Measurements from ENCODE around the gene SP3. TPM values are rescaled to one million over a fixed set of nuclear protein-coding genes. Genes with fewer than 3 reads are reported as not detected.

SP3 gene
- total RNA-seq, 4 donors from 2014 or later, result 69.7 to 94.3 (median 87.6) TPM

- Histone ChIP-seq H3K27ac (no peak overlapping the region), H3K4me3 (no peak overlapping the region), H3K36me3 (peaks cover 5 to 50% of the 10 kb centered on the region in 2 donors), H3K27me3 (no peaks in the 10 kb centered on the region), H3K9me3 (no peaks in the 10 kb centered on the region), H3K4me1 (no peaks in the 10 kb centered on the region)
- no peak for TF ChIP-seq EP300 (IDR thresholded peaks at IDR 0.05)
- no peak for TF ChIP-seq CTCF (IDR thresholded peaks at IDR 0.05)
- no peak for TF ChIP-seq POLR2AphosphoS5 (IDR thresholded peaks at IDR 0.05)
- TF ChIP-seq POLR2A (IDR thresholded peaks at IDR 0.05), result no peak
- 77 to 90% methylated on average over 4 to 8 of the region's 13 CpGs for WGBS, 2 donors (ENCODE audit: low coverage in 1 of 2)
- ATAC-seq, result no peak
Observed at GRCh38 chr2:173903601-173904394, 61.4 kb downstream of the SP3 start.

- TF ChIP-seq CTCF (IDR thresholded peaks at IDR 0.05) (no peak), EP300 (IDR thresholded peaks at IDR 0.05) (no peak), POLR2A (IDR thresholded peaks at IDR 0.05) (no peak), POLR2AphosphoS5 (IDR thresholded peaks at IDR 0.05) (no peak)
- no peaks in the 10 kb centered on the region for H3K4me1 ChIP-seq
- 92 to 94% methylated on average over 2 to 12 of the region's 12 CpGs for WGBS, 2 donors (ENCODE audit: low coverage in 1 of 2)
Observed at GRCh38 chr2:173898996-173899395, 66.2 kb downstream of the SP3 start.

GRCh38 chr2:173898178-173898668 is 67.0 kb downstream of the SP3 start:
- no peaks in the 10 kb centered on the region for H3K36me3 ChIP-seq
- no peaks in the 10 kb centered on the region for H3K9me3 ChIP-seq
- H3K4me3 ChIP-seq, result no peak overlapping the region
- 56 to 60% methylated on average over 2 to 5 of the region's 5 CpGs for WGBS, 2 donors (ENCODE audit: low coverage in 1 of 2)
- H3K27me3 ChIP-seq, result no peaks in the 10 kb centered on the region
- ATAC-seq, result peak; percentile 36
- no peak overlapping the region for H3K27ac ChIP-seq
- no peak for TF ChIP-seq POLR2A (IDR thresholded peaks at IDR 0.05)
- no peak for TF ChIP-seq CTCF (IDR thresholded peaks at IDR 0.05)
- no peak for TF ChIP-seq EP300 (IDR thresholded peaks at IDR 0.05)
- TF ChIP-seq POLR2AphosphoS5 (IDR thresholded peaks at IDR 0.05), result no peak
- H3K4me1 ChIP-seq, result no peaks in the 10 kb centered on the region

More at GRCh38 chr2:173898996-173899395, 66.2 kb downstream of the SP3 start:
- no peaks in the 10 kb centered on the region for H3K9me3 ChIP-seq
- H3K27me3 ChIP-seq, result no peaks in the 10 kb centered on the region
- peaks cover 0 to 5% of the 10 kb centered on the region in 2 donors for H3K36me3 ChIP-seq
- H3K4me3 ChIP-seq, result no peak overlapping the region
- no peak overlapping the region for H3K27ac ChIP-seq
- ATAC-seq, result no peak

- no peaks in the 10 kb centered on the region for H3K27me3 ChIP-seq
Observed at GRCh38 chr2:173896755-173897154, 68.4 kb downstream of the SP3 start.

GRCh38 chr2:173892341-173892740 is 72.8 kb downstream of the SP3 start:
- 81 to 100% methylated on average over 1 to 2 of the region's 2 CpGs for WGBS, 2 donors (ENCODE audit: low coverage in 1 of 2)
- Histone ChIP-seq H3K27me3 (peaks cover 15% of the 10 kb centered on the region), H3K4me1 (no peaks in the 10 kb centered on the region), H3K9me3 (peaks cover 0 to 8% (median 0%) of the 10 kb centered on the region in 3 donors), H3K27ac (no peak overlapping the region), H3K4me3 (no peak overlapping the region), H3K36me3 (no peaks in the 10 kb centered on the region)
- no peak for ATAC-seq
- TF ChIP-seq POLR2AphosphoS5 (IDR thresholded peaks at IDR 0.05) (no peak), EP300 (IDR thresholded peaks at IDR 0.05) (no peak), CTCF (IDR thresholded peaks at IDR 0.05) (no peak), POLR2A (IDR thresholded peaks at IDR 0.05) (no peak)

More at GRCh38 chr2:173896755-173897154, 68.4 kb downstream of the SP3 start:
- no peak for TF ChIP-seq POLR2AphosphoS5 (IDR thresholded peaks at IDR 0.05)
- TF ChIP-seq POLR2A (IDR thresholded peaks at IDR 0.05), result no peak
- Histone ChIP-seq H3K27ac (no peak overlapping the region), H3K4me3 (no peak overlapping the region), H3K4me1 (no peaks in the 10 kb centered on the region), H3K9me3 (no peaks in the 10 kb centered on the region), H3K36me3 (no peaks in the 10 kb centered on the region)
- WGBS, 2 donors (ENCODE audit: low coverage in 1 of 2), result 76 to 82% methylated on average over 2 of the region's 2 CpGs
- no peak for ATAC-seq

All from gastroesophageal sphincter (tissue), 4 donors.